Stomach (tissue), 9 donors: Measurements from ENCODE around the gene USP11. TPM values are rescaled to one million over a fixed set of nuclear protein-coding genes. Genes with fewer than 3 reads are reported as not detected.
"Not testable (repeated sequence)": the region's sequence is repeated elsewhere in the genome, so short reads cannot be mapped to it uniquely, and the experiment has no call there.

ENCODE experiments used
- DNase-seq, 2 donors: peaks; one replicate each; pipeline versions ENCODE4 v3.0.0 to v3.0.0-alpha.2; 2013 to 2019
- H3K27ac ChIP-seq, 5 donors: fragments of 200-600 bp in 4 of 5; sonication (generic) in 4 of 5; one replicate each; pipeline ENCODE4 v1.5.1; 2013 to 2019; ENCODE audit warnings: mild to moderate bottlenecking in 1 of 5, moderate library complexity in 1 of 5
- H3K27me3 ChIP-seq, 3 donors: fragments of 200-600 bp; sonication (generic); one replicate each; pipeline ENCODE4 v1.5.1; 2017 to 2019; ENCODE audit warnings: mixed run types in 1 of 3
- H3K36me3 ChIP-seq, 4 donors: fragments of 200-600 bp; sonication (generic); 1 replicate in 3 of 4; 2 replicates in 1 of 4; pipeline ENCODE4 v1.5.1; 2016 to 2019
- H3K4me1 ChIP-seq, 4 donors: fragments of 200-600 bp; sonication (generic); one replicate each; pipeline ENCODE4 v1.5.1; 2016 to 2019
- H3K4me3 ChIP-seq, 4 donors: fragments of 200-600 bp; sonication (generic) in 3 of 4; one replicate each; pipeline ENCODE4 v1.5.1; 2016 to 2019; ENCODE audit warnings: mild to moderate bottlenecking in 1 of 4
- H3K9me3 ChIP-seq, 4 donors: fragments of 200-600 bp; sonication (generic); one replicate each; pipeline ENCODE4 v1.5.1; 2016 to 2019
- EP300 ChIP-seq: sonication (generic); formaldehyde crosslinking; IDR thresholded peaks from one replicate; pipeline ENCODE4 v1.6.1; 2017; ENCODE audit warnings: antibody characterized with exemption
- POLR2A ChIP-seq, 4 donors: fragments of 450-650 bp; IDR thresholded peaks; one replicate each; pipeline ENCODE4 v1.6.1; 2016; ENCODE audit warnings: antibody characterized with exemption in 4 of 4, control low read depth in 2 of 4, mild to moderate bottlenecking in 1 of 4, moderate library complexity in 1 of 4
- POLR2AphosphoS5 ChIP-seq, 3 donors: sonication (generic); formaldehyde crosslinking; IDR thresholded peaks; one replicate each; pipeline ENCODE4 v1.6.1; 2016; ENCODE audit warnings: antibody characterized with exemption in 3 of 3
- WGBS, 5 donors: extraction: QIAGEN DNeasy Blood & Tissue Kit in 3 of 5; methylation state at CpG; one replicate each; pipeline versions ENCODE4 v1.1.5 to v1.1.7; 2013 to 2018; 5-methylcytosine and 5-hydroxymethylcytosine counted together
- intact Hi-C: fragments of 100-400 bp; cut with DNase I; formaldehyde crosslinking; loops from one replicate; pipeline ENCODE4 v1.15.1; 2023; ENCODE audit warnings: low total_unique reads
- polyA plus RNA-seq, 3 donors: library from polyadenylated mRNA; stranded (reverse); fragments of 200-250 nt; gene quantifications; one replicate each; pipeline ENCODE4 v1.2.3, GENCODE V29; 2013
- total RNA-seq, 5 donors: library from RNA; depleted of rRNA; stranded (reverse); fragments of >200 nt; gene quantifications; one replicate each; pipeline versions ENCODE4 v1.1.0 to v1.2.3, GENCODE V29; 2014 to 2016
- TF ChIP-seq, protein P1 (sequence below), 7 experiments: fragments of 450-650 bp in 4 of 7; fragments of 200-600 bp in 3 of 7; sonication (generic) in 3 of 7; IDR thresholded peaks; one replicate each; pipeline ENCODE4 v1.5.1; 2016 to 2019; ENCODE audit warnings: antibody characterized with exemption in 7 of 7, control low read depth in 2 of 7, mild to moderate bottlenecking in 1 of 7
- donor health status: healthy with polysubstance abuse.
- donor health status: Bipolar disorder and iron deficiency.
- donor health status: healthy.

USP11 gene
- total and polyA plus RNA-seq, 8 donors = 6.4 to 52.3 (median 17.5) TPM

DNA sequence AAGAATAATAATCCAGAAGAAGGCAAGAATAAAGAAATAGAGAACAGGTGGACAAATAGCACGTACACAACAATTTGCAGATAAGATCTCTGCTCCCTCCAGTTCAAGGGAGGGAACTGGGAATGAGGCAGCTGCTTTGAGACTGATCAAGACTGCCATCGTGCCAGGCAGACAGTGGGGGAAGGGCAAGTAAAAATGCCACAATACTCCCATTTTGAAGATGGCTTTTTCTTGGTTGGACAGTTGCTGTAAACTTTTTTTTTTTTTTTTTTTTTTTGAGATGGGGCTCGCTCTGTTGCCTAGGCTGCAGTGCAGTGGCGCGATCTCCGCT is 17.2 kb downstream of the USP11 start:
- Histone ChIP-seq H3K27ac (no peak overlapping the region), H3K4me3 (no peak overlapping the region), H3K4me1 (no peaks in the 10 kb centered on the region), H3K9me3 (peaks cover 0 to 26% (median 13%) of the 10 kb centered on the region in 4 donors), H3K27me3 (peaks cover 0 to 5% (median 0%) of the 10 kb centered on the region in 3 donors), H3K36me3 (peaks cover under 1 to 36% (median 20%) of the 10 kb centered on the region in 4 donors)
- DNase-seq = no peak
- WGBS, 5 donors = 79 to 87% (median 82%) methylated on average over 6 of the region's 6 CpGs
- intact Hi-C loops = no loop called here
- TF ChIP-seq POLR2A (IDR thresholded peaks at IDR 0.05) = no peak

DNA sequence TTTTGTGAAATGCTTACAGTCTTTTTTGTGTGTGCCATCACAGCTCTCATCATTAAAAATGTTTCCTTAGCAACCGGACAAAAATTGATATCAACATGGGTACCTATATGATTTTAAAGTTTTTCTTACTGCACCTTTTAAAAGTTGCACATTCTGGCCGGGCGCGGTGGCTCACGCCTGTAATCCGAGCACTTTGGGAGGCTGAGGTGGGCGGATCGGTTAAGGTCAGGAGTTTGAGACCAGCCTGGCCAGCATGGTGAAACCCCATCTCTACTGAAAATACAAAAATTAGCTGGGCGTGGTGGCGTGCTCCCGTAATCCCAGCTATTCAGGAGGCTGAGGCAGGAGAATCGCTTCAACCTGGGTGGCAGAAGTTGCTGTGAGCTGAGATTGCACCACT is 24.8 kb downstream of the USP11 start:
- H3K4me3 ChIP-seq, H3K27me3 ChIP-seq, H3K4me1 ChIP-seq, intact Hi-C loops, H3K27ac ChIP-seq, H3K36me3 ChIP-seq, DNase-seq: not testable (repeated sequence)
- WGBS, 5 donors = 88 to 96% (median 91%) methylated on average over 12 of the region's 12 CpGs
- H3K9me3 ChIP-seq = peaks cover 0 to 30% (median 13%) of the 10 kb centered on the region in 4 donors

DNA sequence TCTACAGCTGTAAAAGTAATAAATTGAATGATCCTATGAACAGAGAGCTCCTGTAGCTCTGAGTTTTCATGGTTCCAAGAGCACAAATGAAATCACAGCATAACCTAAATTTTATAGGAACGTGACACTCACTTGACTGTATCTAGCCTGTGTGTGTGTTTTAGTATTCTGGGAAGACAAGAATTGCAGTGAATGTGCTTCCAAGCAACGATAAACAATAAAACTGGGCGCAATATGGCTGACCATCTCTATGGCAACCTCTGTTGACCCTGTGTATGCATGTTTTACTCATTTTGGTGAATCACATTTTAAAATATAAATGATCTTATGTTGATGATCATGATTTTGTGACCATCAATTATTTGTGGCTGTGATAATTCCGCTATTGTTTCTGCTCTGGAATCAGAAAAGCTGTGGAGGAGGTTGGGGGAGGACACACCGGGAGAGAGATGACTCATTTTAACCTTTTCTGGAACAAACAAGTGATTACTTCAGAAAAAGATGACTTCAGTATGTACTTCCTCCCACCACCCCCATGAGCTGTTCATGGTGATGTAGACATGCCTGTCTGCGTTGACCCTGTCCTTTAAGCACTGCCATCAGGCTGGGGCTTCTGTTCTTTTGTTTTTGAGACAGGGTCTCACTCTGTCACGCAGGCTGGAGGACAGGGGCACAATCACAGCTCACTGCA is 31.8 kb downstream of the USP11 start:
- no peaks in the 10 kb centered on the region for H3K27me3 ChIP-seq
- H3K4me3 ChIP-seq = no peak overlapping the region
- intact Hi-C loops = no loop called here
- no peaks in the 10 kb centered on the region for H3K9me3 ChIP-seq
- DNase-seq = no peak
- no peaks in the 10 kb centered on the region for H3K4me1 ChIP-seq
- H3K36me3 ChIP-seq = no peaks in the 10 kb centered on the region
- 60 to 71% (median 64%) methylated on average over 7 of the region's 7 CpGs for WGBS, 5 donors
- no peak overlapping the region for H3K27ac ChIP-seq
- TF ChIP-seq POLR2AphosphoS5 (IDR thresholded peaks at IDR 0.05) = no peak
- no peak for TF ChIP-seq POLR2A (IDR thresholded peaks at IDR 0.05)
- TF ChIP-seq, protein P1, sequence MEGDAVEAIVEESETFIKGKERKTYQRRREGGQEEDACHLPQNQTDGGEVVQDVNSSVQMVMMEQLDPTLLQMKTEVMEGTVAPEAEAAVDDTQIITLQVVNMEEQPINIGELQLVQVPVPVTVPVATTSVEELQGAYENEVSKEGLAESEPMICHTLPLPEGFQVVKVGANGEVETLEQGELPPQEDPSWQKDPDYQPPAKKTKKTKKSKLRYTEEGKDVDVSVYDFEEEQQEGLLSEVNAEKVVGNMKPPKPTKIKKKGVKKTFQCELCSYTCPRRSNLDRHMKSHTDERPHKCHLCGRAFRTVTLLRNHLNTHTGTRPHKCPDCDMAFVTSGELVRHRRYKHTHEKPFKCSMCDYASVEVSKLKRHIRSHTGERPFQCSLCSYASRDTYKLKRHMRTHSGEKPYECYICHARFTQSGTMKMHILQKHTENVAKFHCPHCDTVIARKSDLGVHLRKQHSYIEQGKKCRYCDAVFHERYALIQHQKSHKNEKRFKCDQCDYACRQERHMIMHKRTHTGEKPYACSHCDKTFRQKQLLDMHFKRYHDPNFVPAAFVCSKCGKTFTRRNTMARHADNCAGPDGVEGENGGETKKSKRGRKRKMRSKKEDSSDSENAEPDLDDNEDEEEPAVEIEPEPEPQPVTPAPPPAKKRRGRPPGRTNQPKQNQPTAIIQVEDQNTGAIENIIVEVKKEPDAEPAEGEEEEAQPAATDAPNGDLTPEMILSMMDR (IDR thresholded peaks at IDR 0.05) = no peak
- TF ChIP-seq EP300 = no peak

DNA sequence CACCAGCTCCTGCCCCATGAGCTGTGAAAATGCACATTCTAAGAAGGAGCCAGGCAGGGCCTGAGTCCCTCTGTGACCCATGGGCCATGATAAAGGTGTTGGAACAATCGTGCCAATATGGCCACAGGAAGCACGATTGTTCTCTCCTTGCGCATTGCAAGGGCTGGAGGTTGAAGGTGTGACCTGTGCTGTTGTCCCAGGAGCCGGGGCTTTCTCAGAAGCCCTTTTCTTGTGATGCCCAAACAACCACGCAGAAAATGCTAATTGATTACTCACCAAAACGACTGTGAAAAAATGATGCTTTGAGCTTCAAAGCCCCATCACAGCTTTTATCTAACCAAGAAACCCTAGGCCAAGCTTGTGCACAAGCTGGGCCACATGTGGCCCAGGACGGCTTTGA is 33.8 kb downstream of the USP11 start:
- intact Hi-C loops = no loop called here

DNA sequence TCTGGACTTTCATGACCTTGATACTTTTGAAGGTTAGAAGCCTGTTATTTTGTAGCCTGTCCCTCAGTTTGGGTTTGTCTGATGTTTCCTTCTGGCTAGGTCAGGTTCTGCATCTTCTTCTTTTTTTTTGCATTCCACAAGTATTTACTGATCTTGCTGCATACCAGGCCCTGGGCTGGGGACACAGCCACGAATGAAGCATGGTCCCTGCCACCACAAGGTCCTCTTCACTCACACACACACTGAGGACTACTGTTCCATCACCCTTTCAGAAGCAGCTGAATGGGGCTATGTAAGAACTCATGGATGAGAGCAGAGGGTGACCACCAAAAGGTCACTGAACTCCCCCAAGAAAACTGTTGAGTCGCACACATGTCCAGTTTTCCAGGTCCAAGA is 39.2 kb downstream of the USP11 start:
- DNase-seq = no peak
- TF ChIP-seq POLR2A (IDR thresholded peaks at IDR 0.05) = no peak
- no peak for TF ChIP-seq POLR2AphosphoS5 (IDR thresholded peaks at IDR 0.05)
- TF ChIP-seq, protein P1 (IDR thresholded peaks at IDR 0.05) = no peak
- TF ChIP-seq EP300 = no peak
- 55 to 68% (median 58%) methylated on average over 2 of the region's 2 CpGs for WGBS, 5 donors
- no peaks in the 10 kb centered on the region for H3K36me3 ChIP-seq
- peaks cover 0 to 5% (median 0%) of the 10 kb centered on the region in 3 donors for H3K27me3 ChIP-seq
- H3K27ac ChIP-seq = no peak overlapping the region
- H3K4me1 ChIP-seq = no peaks in the 10 kb centered on the region
- H3K4me3 ChIP-seq = no peak overlapping the region
- intact Hi-C loops = no loop called here
- no peaks in the 10 kb centered on the region for H3K9me3 ChIP-seq

More for the DNA sequence above, 33.8 kb downstream of the USP11 start:
- no peak overlapping the region for H3K4me3 ChIP-seq
- H3K27me3 ChIP-seq = no peaks in the 10 kb centered on the region
- TF ChIP-seq POLR2A (IDR thresholded peaks at IDR 0.05) (no peak), POLR2AphosphoS5 (IDR thresholded peaks at IDR 0.05) (no peak), EP300 (no peak)
- TF ChIP-seq, protein P1 (IDR thresholded peaks at IDR 0.05) = no peak
- H3K9me3 ChIP-seq = no peaks in the 10 kb centered on the region
- no peak overlapping the region for H3K27ac ChIP-seq
- WGBS, 5 donors = 74 to 81% (median 77%) methylated on average over 7 of the region's 7 CpGs
- H3K36me3 ChIP-seq = no peaks in the 10 kb centered on the region
- no peaks in the 10 kb centered on the region for H3K4me1 ChIP-seq
- DNase-seq = no peak
